Smooth muscle cell (in vitro differentiated cells): ENCODE results near the gene MB. TPM values are rescaled to one million over a fixed set of nuclear protein-coding genes. Genes with fewer than 3 reads are reported as not detected.
A peak's percentile ranks its signal among the peaks of the same experiment; 100 is the strongest.

Experiments
- DNase-seq: peaks from one replicate; lab custom pipeline; 2025; ENCODE audit not compliant: unreplicated experiment; lab: John Stamatoyannopoulos, UW
- H2AFZ ChIP-seq: fragments of 200-600 bp; sonication (generic); 2 replicates; pipeline ENCODE4 v1.6.0; 2016; ENCODE audit warnings: antibody characterized with exemption, low read depth, mild to moderate bottlenecking
- H3F3A ChIP-seq: fragments of 200-600 bp; sonication (generic); 2 replicates; pipeline ENCODE4 v1.6.0; 2017; ENCODE audit warnings: antibody characterized with exemption, low read depth
- H3K27ac ChIP-seq: fragments of 200-600 bp; sonication (generic); 2 replicates; pipeline ENCODE4 v1.5.1; 2016; ENCODE audit warnings: low read depth, mild to moderate bottlenecking
- H3K27me3 ChIP-seq: fragments of 200-600 bp; sonication (generic); 2 replicates; pipeline ENCODE4 v1.6.1; 2016; ENCODE audit warnings: low read depth, mild to moderate bottlenecking
- H3K36me3 ChIP-seq: fragments of 200-600 bp; sonication (generic); 2 replicates; pipeline ENCODE4 v1.5.1; 2016; ENCODE audit warnings: low read depth
- H3K4me1 ChIP-seq: fragments of 200-600 bp; sonication (generic); 2 replicates; pipeline ENCODE4 v1.5.1; 2016; ENCODE audit warnings: low read depth
- H3K4me2 ChIP-seq: fragments of 200-600 bp; sonication (generic); 2 replicates; pipeline ENCODE4 v1.6.0; 2016; ENCODE audit warnings: mild to moderate bottlenecking
- H3K4me3 ChIP-seq: fragments of 200-600 bp; sonication (generic); 2 replicates; pipeline ENCODE4 v1.5.1; 2016; ENCODE audit warnings: mild to moderate bottlenecking
- H3K79me2 ChIP-seq: fragments of 200-600 bp; sonication (generic); 2 replicates; pipeline ENCODE4 v1.6.0; 2016; ENCODE audit warnings: low read depth, mild to moderate bottlenecking
- H3K9ac ChIP-seq: fragments of 200-600 bp; sonication (generic); 2 replicates; pipeline ENCODE4 v1.6.0; 2016; ENCODE audit warnings: low read depth
- H3K9me3 ChIP-seq: fragments of 200-600 bp; sonication (generic); replicated peaks from 2 replicates; pipeline ENCODE4 v1.5.1; 2016; ENCODE audit warnings: low read depth
- H4K20me1 ChIP-seq: fragments of 200-600 bp; sonication (generic); 2 replicates; pipeline ENCODE4 v1.6.0; 2016; ENCODE audit warnings: low read depth
- WGBS: methylation state at CpG from one replicate; pipeline ENCODE4 v1.1.7; 2016; ENCODE audit warnings: low lambda C conversion rate; 5-methylcytosine and 5-hydroxymethylcytosine counted together
- polyA plus RNA-seq: library from polyadenylated mRNA; unstranded; fragments of >200 nt; fragmentation: Nextera tagmentation; extraction: Ambion mirVana; gene quantifications from 2 replicates; pipeline ENCODE4 v1.2.1, GENCODE V29; 2016
- total RNA-seq: library from RNA; depleted of rRNA; stranded (reverse); fragments of >200 nt; gene quantifications from 2 replicates; pipeline ENCODE4 v1.2.3, GENCODE V29; 2014
- TF ChIP-seq, protein P1 (sequence below): fragments of 200-600 bp; sonication (generic); IDR thresholded peaks from 2 replicates; pipeline ENCODE4 v1.5.1; 2017; ENCODE audit warnings: borderline replicate concordance, mild to moderate bottlenecking, antibody characterized with exemption; ENCODE audit not compliant: insufficient read depth, poor library complexity, severe bottlenecking

Gene MB
- total and polyA plus RNA-seq, 2 experiments from 2014 or later, result 0.53 TPM; not detected in 1

DNA sequence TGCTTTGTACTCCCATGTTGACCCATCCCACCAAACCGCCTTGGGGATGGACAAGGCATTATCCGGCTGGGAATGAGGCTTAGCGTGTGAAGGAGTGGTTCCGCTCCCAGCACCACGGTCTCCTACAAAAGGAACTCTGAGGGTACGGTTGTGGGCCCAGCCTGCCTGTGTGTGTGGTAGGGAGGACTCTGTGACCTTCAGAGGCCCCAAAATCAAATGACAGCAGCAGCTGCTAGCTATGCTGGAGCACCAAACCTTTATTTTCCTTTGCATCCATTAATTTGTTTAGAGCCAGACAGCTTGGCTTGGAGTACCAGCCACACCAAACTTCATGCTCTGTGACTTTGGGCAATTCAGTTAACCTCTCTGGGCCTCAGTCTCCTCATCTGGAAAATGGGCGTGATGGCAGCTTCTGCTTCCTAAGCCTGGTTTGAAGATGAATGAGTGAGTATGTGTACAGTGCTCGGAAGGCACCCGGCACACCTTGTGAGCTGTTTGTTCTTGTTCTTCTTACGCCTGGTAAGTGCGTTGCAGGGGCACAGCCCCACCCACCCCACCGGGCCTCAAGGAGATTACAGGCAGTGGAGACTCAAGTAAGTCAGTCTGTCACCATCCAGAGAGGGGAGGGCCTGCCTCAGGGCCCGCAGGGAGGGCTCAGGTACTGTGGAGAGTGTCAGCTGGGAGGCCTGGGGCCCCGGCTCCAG is 25.3 kb downstream of the MB start:
- Histone ChIP-seq H3K79me2 (no peaks in the 10 kb centered on the region), H3K9ac (no peak overlapping the region), H2AFZ (no peak overlapping the region)

DNA sequence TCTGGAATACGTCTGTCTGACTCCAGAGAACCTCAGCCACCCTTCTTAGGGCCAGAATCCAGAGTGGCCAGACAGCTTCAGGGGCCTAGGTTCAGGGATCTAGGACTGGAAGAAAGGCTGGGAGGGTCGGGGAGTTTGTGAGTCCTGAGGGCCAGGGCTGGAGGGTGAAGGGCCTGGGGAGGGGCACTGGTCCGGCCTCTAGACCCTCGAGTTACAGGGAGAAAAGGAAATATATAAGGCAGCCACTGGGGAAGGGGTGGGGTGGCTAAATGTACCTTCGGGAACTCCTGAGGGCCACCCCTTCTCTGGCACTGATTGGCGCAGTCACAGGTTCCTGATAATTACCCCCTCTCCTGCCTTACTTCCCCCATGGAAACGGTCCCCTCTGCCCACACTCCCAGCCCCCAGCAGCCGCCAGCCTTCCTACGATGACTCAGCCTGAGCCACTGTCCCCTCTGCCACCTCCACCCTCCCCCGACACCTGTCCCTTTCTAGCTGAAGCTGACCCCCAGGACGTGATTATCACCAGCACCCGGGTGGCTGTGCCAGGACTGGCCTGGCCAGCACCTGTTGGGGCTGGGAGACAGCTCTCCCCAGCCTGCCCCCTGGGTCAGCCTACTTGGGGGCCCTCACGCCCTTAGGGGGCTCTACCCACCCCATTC is 26.4 kb downstream of the MB start:
- TF ChIP-seq, protein P1, sequence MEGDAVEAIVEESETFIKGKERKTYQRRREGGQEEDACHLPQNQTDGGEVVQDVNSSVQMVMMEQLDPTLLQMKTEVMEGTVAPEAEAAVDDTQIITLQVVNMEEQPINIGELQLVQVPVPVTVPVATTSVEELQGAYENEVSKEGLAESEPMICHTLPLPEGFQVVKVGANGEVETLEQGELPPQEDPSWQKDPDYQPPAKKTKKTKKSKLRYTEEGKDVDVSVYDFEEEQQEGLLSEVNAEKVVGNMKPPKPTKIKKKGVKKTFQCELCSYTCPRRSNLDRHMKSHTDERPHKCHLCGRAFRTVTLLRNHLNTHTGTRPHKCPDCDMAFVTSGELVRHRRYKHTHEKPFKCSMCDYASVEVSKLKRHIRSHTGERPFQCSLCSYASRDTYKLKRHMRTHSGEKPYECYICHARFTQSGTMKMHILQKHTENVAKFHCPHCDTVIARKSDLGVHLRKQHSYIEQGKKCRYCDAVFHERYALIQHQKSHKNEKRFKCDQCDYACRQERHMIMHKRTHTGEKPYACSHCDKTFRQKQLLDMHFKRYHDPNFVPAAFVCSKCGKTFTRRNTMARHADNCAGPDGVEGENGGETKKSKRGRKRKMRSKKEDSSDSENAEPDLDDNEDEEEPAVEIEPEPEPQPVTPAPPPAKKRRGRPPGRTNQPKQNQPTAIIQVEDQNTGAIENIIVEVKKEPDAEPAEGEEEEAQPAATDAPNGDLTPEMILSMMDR, result no peak
- Histone ChIP-seq H4K20me1 (no peaks in the 10 kb centered on the region), H3K9ac (no peak overlapping the region), H3K4me1 (no peaks in the 10 kb centered on the region), H3K27ac (no peak overlapping the region), H3K36me3 (no peaks in the 10 kb centered on the region), H3F3A (peaks cover 13% of the 10 kb centered on the region), H2AFZ (no peak overlapping the region), H3K79me2 (no peaks in the 10 kb centered on the region), H3K4me3 (no peak overlapping the region), H3K27me3 (no peaks in the 10 kb centered on the region), H3K9me3 (no peaks in the 10 kb centered on the region), H3K4me2 (no peak overlapping the region)
- no peak for DNase-seq
- WGBS, result 61% methylated on average over 12 of the region's 13 CpGs

More for the DNA sequence above, 25.3 kb downstream of the MB start:
- Histone ChIP-seq H3K36me3 (no peaks in the 10 kb centered on the region), H3K4me3 (no peak overlapping the region), H4K20me1 (no peaks in the 10 kb centered on the region), H3K27ac (no peak overlapping the region), H3F3A (peaks cover 13% of the 10 kb centered on the region), H3K9me3 (no peaks in the 10 kb centered on the region), H3K4me1 (no peaks in the 10 kb centered on the region), H3K27me3 (no peaks in the 10 kb centered on the region), H3K4me2 (no peak overlapping the region)
- WGBS, result 93% methylated on average over 14 of the region's 14 CpGs
- TF ChIP-seq, protein P1, result no peak
- no peak for DNase-seq

DNA sequence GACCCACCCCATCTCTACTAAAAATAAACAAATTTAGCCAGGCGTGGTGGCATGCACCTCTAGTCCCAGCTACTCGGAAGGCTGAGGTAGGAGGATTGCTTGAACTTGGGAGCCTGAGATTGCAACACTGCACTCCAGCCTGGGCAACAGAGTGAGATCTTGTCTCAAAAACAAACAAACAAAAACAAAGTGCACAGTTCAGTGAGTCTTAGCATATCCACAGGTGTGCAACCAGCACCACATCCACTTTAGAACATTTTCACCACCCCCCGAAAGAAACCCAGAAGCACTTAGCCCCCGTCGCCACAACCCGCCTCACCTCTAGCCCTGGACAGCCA is 27.4 kb downstream of the MB start:
- Histone ChIP-seq H3K27me3 (no peaks in the 10 kb centered on the region), H3K4me2 (no peak overlapping the region), H3K79me2 (no peaks in the 10 kb centered on the region), H3K27ac (peak overlapping the region; percentile 69), H4K20me1 (no peaks in the 10 kb centered on the region), H3K4me1 (no peaks in the 10 kb centered on the region), H3K9me3 (no peaks in the 10 kb centered on the region), H3F3A (peaks cover 13% of the 10 kb centered on the region), H3K36me3 (no peaks in the 10 kb centered on the region), H3K9ac (no peak overlapping the region), H2AFZ (no peak overlapping the region), H3K4me3 (no peak overlapping the region)
- no peak for DNase-seq
- TF ChIP-seq, protein P1, result no peak
- 68% methylated on average over 6 of the region's 6 CpGs for WGBS
